NB4 (cell line): ENCODE results near the gene PNKP.

Experiments
- POLR2A ChIP-seq: IDR thresholded peaks from 2 replicates; pipeline ENCODE4 v1.6.1; 2011; ENCODE audit warnings: mild to moderate bottlenecking; ENCODE audit not compliant: insufficient read length; ENCODE audit errors: extremely low read depth
- TF ChIP-seq, protein P1 (sequence below): IDR thresholded peaks from one replicate; pipeline ENCODE4 v1.5.1; 2012; ENCODE audit warnings: low read depth, low read length
- TF ChIP-seq, protein P2 (sequence below): IDR thresholded peaks from 2 replicates; pipeline ENCODE4 v1.6.1; 2011; ENCODE audit warnings: low read depth, low read length

DNA sequence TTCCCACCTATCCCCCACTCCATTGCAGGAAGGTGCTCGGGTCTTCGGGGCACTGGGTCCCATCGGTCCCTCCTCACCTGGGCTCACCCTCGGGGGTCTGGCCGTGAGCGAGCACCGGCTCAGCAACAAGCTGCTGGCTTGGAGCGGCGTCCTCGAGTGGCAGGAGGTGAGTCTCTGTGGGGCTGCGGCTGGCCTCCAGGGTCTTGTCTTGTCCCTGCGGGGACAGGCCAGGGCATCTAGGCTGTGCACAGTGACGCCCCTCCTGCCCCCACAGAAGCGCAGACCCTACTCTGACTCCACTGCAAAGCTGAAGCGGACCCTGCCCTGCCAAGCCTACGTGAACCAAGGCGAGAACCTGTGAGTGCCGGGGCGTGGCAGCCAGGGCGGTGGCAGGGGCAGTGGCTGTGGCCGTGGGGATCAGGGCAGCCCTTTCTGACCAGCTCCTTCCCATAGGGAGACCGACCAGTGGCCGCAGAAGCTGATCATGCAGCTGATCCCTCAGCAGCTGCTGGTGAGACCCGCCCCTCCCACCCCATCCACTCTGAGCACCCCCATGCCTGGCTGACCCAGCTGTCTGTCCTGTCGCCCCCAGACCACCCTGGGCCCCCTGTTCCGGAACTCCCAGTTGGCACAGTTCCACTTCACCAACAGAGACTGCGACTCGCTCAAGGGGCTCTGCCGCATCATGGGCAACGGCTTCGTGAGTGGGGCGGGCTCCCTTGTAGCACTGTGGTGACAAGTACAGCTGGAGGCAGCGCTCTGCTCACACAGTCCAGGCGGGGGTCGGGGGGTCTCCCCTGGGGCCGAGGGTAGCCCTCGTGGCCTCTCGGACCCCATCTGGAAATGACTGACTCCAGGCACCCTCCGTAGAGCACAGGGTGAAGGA is 12.8 kb downstream of the PNKP start:
- TF ChIP-seq, protein P1, sequence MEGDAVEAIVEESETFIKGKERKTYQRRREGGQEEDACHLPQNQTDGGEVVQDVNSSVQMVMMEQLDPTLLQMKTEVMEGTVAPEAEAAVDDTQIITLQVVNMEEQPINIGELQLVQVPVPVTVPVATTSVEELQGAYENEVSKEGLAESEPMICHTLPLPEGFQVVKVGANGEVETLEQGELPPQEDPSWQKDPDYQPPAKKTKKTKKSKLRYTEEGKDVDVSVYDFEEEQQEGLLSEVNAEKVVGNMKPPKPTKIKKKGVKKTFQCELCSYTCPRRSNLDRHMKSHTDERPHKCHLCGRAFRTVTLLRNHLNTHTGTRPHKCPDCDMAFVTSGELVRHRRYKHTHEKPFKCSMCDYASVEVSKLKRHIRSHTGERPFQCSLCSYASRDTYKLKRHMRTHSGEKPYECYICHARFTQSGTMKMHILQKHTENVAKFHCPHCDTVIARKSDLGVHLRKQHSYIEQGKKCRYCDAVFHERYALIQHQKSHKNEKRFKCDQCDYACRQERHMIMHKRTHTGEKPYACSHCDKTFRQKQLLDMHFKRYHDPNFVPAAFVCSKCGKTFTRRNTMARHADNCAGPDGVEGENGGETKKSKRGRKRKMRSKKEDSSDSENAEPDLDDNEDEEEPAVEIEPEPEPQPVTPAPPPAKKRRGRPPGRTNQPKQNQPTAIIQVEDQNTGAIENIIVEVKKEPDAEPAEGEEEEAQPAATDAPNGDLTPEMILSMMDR: no peak
- no peak for TF ChIP-seq POLR2A
- TF ChIP-seq, protein P2, sequence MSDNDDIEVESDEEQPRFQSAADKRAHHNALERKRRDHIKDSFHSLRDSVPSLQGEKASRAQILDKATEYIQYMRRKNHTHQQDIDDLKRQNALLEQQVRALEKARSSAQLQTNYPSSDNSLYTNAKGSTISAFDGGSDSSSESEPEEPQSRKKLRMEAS: no peak
